GM13976 (cell line): ENCODE measurements around the gene RHOD.

ENCODE experiments used
- DNase-seq: peaks from one replicate; pipeline ENCODE4 v3.0.0; 2012; ENCODE audit warnings: low spot score
- CTCF ChIP-seq: IDR thresholded peaks from 2 replicates; pipeline ENCODE4 v1.5.1; 2012; ENCODE audit warnings: borderline replicate concordance, mild to moderate bottlenecking; ENCODE audit not compliant: insufficient read depth; ENCODE audit errors: extremely low read depth, missing control alignments, control extremely low read depth
- in situ Hi-C: fragments of 300-500 bp; cut with MboI; formaldehyde crosslinking; loops from one replicate; pipeline ENCODE4 v1.12.0; 2022; ENCODE audit warnings: low sequenced_read_pairs, mixed read lengths, inconsistent platforms; ENCODE audit not compliant: unreplicated experiment

RHOD gene

GRCh38 chr11:67120881-67121710, 64.4 kb downstream of the RHOD start:
- TF ChIP-seq CTCF = no peak

More at GRCh38 chr11:67120881-67121710, 64.4 kb downstream of the RHOD start:
- DNase-seq = peak; percentile 59
- in situ Hi-C loops = no loop called here
